Panc1 (cell line): ENCODE measurements around the gene GRID1.

Experiments used
- CTCF ChIP-seq: fragments of 450-650 bp; IDR thresholded peaks from 2 replicates; pipeline ENCODE4 v1.5.1; 2017; ENCODE audit warnings: mild to moderate bottlenecking
- POLR2AphosphoS5 ChIP-seq: IDR thresholded peaks from 2 replicates; pipeline ENCODE4 v1.6.1; 2012; ENCODE audit warnings: mild to moderate bottlenecking, low read depth, low read length, moderate library complexity
- REST ChIP-seq, 2 experiments: IDR thresholded peaks; 2 replicates each; pipeline ENCODE4 v1.6.1; 2011 to 2012; ENCODE audit warnings: low read depth in 2 of 2, control low read depth in 1 of 2, low read length in 1 of 2, mild to moderate bottlenecking in 1 of 2, moderate library complexity in 1 of 2; ENCODE audit not compliant: insufficient read depth in 1 of 2
- SIN3A ChIP-seq: IDR thresholded peaks from 2 replicates; pipeline ENCODE4 v1.6.1; 2012; ENCODE audit warnings: low read depth, mild to moderate bottlenecking, low read length, moderate library complexity, borderline replicate concordance; ENCODE audit not compliant: insufficient read depth

- TF ChIP-seq CTCF (no peak), POLR2AphosphoS5 (no peak), SIN3A (no peak), REST (IDR thresholded peaks at IDR 0.05; ENCODE audit: insufficient read depth in 1 of 2, low read depth in 2 of 2, low read length in 1 of 2) (no peak)
Measured at GRCh38 chr10:86113983-86114382, 252.6 kb downstream of the GRID1 start.
